Measurements from ENCODE around the gene RPS3A. TPM values are rescaled to one million over a fixed set of nuclear protein-coding genes. Genes with fewer than 3 reads are reported as not detected.

Gene RPS3A
- 1,000 to 10,000 TPM; 2,861 to 2,963 TPM for total RNA-seq

DNA sequence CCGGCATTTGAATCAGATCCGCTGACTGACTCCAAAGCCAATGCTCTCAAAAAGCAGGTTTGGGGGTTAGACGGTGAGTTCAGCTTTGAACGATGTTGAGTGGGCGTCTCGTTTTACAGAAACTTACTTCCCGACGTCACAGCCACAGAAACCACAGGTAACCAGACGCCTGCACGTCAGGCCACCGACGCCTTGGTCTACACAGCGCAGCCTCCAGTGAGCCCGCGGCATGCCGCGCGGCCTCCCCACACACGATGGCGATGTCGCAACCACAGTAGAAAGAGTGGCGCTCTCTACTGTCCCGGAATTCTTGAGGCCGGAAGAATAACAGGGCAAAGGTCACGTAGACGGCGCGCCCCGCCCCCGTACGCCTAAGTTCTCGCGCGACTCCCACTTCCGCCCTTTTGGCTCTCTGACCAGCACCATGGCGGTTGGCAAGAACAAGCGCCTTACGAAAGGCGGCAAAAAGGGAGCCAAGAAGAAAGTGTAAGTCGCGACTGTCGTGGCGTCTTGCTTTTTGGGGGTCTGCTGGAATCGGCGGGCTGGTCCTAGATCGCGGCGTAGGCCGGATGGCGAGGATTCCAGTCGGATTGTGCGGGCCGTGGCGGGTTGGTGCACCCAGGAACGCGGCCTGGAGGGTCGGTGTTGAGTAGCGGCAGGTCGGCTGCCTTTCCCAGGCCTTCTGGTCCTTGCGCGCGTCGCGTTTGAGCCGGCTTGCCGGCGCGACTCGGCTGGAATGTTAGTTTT lies at the start of gene RPS3A:
Gene RPS3A, plus strand, starts transcription at position 400 of the 747 bp plus-strand sequence. Its CDS starts 25 bp downstream, at position 425.

Other genes with a start within 250 kb of the RPS3A start
- 10 to 100 TPM; 48.8 to 51.0 TPM for gene LRBA, start 84.3 kb upstream of the RPS3A start, total RNA-seq
- not detected for gene PRSS48, start 177.5 kb downstream of the RPS3A start, total RNA-seq
- not detected for gene SH3D19, start 226.0 kb downstream of the RPS3A start, total RNA-seq